GM19239 (cell line): ENCODE measurements around the gene PFKP.

Experiments used
- DNase-seq: peaks from one replicate; pipeline ENCODE4 v3.0.0; 2011; ENCODE audit warnings: low spot score; ENCODE audit not compliant: insufficient read length
- FAIRE-seq: peaks from 2 replicates; lab custom pipeline; 2011; peaks lifted over from hg19 to GRCh38; lab: Jason Lieb, UNC

Gene PFKP

GRCh38 chr10:3128379-3129130 is 61.2 kb downstream of the PFKP start:
- FAIRE-seq (no peak), DNase-seq (no peak)

GRCh38 chr10:3129581-3130340 is 62.4 kb downstream of the PFKP start:
- DNase-seq (no peak), FAIRE-seq (no peak)

DNA sequence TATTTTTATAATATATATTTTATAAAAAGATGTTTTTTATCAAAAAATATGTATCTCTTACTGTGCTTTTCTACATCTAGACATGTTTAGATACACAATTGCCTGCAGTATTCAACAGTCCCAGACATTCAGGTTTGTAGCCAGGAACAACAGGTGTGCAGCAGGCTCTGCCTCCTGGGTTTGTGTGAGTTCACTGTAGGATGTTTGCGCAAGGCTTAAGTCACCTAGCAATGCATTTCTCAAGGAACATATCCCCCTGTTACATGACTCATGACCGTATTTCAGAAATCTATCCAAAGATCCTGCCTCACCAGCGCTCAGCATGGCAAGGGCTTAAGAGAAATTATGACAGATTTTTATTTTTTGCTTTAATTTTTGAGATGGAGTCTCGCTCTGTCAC is 63.8 kb downstream of the PFKP start:
- DNase-seq, result no peak
- no peak for FAIRE-seq

GRCh38 chr10:3132036-3133025 is 65.0 kb downstream of the PFKP start:
- no peak for FAIRE-seq
- no peak for DNase-seq

DNA sequence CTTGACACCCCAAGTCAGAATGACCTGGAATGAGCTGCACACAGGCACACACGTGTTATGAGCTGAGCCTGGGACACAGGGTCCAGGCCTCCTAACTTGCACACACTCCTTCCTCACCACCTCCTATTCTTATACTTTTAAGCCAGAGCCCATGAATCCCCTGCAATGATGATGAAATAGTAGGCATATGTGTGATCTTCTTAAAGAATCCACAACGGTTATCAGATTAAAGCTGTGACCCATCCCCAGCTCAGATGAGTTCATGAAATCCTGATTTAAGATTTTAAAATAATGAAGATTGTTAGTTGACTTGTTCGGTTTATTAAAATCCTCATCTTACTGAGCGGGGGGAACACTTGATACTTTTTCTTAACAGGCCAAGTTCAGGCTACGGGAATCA is 66.6 kb downstream of the PFKP start:
- no peak for DNase-seq
- no peak for FAIRE-seq

DNA sequence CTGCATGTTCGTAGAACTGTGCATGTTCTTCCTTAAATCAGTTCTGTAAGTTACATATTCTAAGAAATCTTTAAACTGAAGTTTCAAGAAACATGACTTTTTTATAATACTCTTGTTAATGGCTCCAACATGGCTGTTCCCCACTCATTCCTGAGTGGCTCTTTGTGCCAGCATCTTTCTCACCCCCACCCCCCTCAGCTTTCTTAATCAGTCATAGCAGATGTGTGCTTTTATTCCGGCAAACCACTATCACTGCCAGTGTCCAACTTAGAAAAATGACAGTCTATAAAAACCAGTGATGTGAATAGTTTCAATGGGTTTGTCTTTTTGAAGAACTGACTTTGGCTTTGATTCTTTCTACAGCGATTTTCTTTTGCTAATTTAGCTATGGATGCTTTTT is 67.7 kb downstream of the PFKP start:
- DNase-seq (no peak), FAIRE-seq (no peak)

DNA sequence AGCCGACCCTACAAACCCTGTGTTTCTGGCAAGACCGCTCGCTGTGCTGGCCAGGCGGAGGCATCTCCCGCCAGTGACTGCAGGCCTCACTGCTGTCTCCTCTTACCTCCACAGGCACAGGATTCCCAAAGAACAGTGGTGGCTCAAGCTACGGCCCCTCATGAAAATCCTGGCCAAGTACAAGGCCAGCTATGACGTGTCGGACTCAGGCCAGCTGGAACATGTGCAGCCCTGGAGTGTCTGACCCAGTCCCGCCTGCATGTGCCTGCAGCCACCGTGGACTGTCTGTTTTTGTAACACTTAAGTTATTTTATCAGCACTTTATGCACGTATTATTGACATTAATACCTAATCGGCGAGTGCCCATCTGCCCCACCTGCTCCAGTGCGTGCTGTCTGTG is 69.0 kb downstream of the PFKP start:
- FAIRE-seq (no peak), DNase-seq (no peak)

GRCh38 chr10:3136763-3137611 is 69.6 kb downstream of the PFKP start:
- DNase-seq, result no peak
- no peak for FAIRE-seq

- DNase-seq (no peak), FAIRE-seq (no peak)
Observed at GRCh38 chr10:3137958-3138726, 70.8 kb downstream of the PFKP start.

DNA sequence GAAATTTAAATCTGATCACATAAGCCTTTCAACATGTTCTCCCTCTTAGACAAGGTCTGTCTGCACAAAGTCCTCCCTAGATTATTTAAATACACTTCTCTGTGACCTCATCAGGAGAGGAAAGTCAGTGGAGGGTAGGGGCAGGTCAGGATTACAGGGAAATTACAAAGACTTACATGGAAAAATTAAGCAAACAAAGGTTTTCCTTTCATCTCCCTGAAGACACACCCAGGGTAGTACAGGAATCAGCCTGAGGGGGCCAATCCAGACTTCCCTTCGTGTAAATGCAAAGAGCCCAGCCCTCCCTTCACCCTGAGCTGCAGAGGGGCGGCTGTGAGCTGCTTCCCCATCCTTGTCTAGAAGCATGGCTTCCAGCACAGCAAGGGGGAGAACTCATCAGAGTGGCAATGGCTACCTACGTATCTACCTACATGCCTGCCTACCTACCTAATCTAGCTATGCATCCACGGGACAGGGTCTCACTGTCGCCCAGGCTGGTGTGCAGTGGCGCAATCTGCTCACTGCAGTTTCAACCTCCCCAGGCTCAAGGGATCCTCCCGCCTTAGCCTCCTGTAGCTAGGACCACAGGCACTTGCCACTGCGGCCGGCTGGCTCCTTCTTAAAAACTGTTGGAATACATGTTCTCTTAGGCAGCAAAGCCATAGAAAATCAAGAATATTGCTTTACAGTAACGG is 72.0 kb downstream of the PFKP start:
- DNase-seq, result no peak
- FAIRE-seq, result no peak

- DNase-seq (no peak), FAIRE-seq (no peak)
Observed at GRCh38 chr10:3140280-3140679, 72.9 kb downstream of the PFKP start.

GRCh38 chr10:3141351-3142005 is 74.1 kb downstream of the PFKP start:
- FAIRE-seq, result no peak

GRCh38 chr10:3142146-3142875 is 75.0 kb downstream of the PFKP start:
- DNase-seq, result no peak
- FAIRE-seq, result no peak

More at GRCh38 chr10:3141351-3142005, 74.1 kb downstream of the PFKP start:
- DNase-seq, result no peak

GRCh38 chr10:3143366-3143765 is 76.0 kb downstream of the PFKP start:
- DNase-seq (no peak), FAIRE-seq (no peak)

DNA sequence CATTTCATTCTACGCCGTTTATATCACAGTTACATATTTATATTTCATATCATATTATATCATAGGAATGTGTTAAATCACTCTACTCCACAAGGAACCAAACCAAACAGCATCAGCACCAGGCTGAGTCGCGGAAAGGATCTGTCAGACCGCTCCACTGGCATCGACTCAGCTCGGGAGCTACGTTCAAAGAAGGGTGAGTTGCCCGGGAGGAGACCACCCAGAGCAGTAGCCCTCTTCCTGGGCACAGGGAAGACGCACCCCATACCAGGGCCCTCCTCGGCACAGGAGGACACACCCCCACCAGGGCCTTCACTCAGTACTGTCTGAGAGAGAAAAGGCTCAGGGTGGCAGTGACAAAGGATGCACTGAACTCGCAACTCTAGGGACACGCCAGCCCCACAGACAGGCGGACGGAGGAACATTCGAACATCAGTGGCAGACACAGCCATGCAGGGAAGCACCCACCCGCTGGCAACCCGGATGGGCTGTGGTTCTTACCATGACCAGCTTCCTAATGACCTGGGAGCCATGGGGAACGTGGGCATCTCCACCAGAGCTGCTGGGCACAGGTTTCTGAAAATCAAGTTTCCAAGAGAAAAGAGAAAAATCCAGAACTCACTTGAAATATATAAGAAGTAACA is 76.6 kb downstream of the PFKP start:
- FAIRE-seq (no peak), DNase-seq (no peak)

- FAIRE-seq (no peak), DNase-seq (no peak)
Observed at GRCh38 chr10:3145366-3145765, 78.0 kb downstream of the PFKP start.

GRCh38 chr10:3146289-3146688 is 78.9 kb downstream of the PFKP start:
- no peak for DNase-seq
- peak; percentile 48 for FAIRE-seq
